Fibroblast of lung (primary cell): ENCODE measurements around the gene CDK18.
"Not testable (repeated sequence)": the region's sequence is repeated elsewhere in the genome, so short reads cannot be mapped to it uniquely, and the experiment has no call there.

ENCODE experiments used
- CTCF ChIP-seq, 2 donors: IDR thresholded peaks in 1 of 2; conservative IDR thresholded peaks in 1 of 2; 1 replicate in 1 of 2; 2 replicates in 1 of 2; pipeline ENCODE4 v1.5.1; 2011 to 2012; ENCODE audit warnings: low read length in 2 of 2, control low read depth in 1 of 2, inconsistent platforms in 1 of 2, low read depth in 1 of 2, mild to moderate bottlenecking in 1 of 2
- EZH2 ChIP-seq: IDR thresholded peaks from 2 replicates; pipeline ENCODE4 v1.5.1; 2012; ENCODE audit warnings: low read length, control low read depth, mild to moderate bottlenecking; ENCODE audit errors: missing control alignments

- TF ChIP-seq CTCF (conservative IDR thresholded peaks at IDR 0.05 in 1 of 2, IDR thresholded peaks at IDR 0.05 in 1 of 2; ENCODE audit: low read depth in 1 of 2, low read length in 2 of 2); EZH2: not testable (repeated sequence)
Measured at GRCh38 chr1:205478985-205479384, 25.5 kb upstream of the CDK18 start.
